Activated T-cell treated with anti-CD3 and anti-CD28 coated beads for 1 hour (primary cell): Measurements from ENCODE around the gene TRMT44.
"Not testable (repeated sequence)": the region's sequence is repeated elsewhere in the genome, so short reads cannot be mapped to it uniquely, and the experiment has no call there.

Source experiments
- DNase-seq: peaks from one replicate; pipeline ENCODE4 v3.0.0-alpha.2; 2020; ENCODE audit warnings: low read depth

Gene TRMT44

DNA sequence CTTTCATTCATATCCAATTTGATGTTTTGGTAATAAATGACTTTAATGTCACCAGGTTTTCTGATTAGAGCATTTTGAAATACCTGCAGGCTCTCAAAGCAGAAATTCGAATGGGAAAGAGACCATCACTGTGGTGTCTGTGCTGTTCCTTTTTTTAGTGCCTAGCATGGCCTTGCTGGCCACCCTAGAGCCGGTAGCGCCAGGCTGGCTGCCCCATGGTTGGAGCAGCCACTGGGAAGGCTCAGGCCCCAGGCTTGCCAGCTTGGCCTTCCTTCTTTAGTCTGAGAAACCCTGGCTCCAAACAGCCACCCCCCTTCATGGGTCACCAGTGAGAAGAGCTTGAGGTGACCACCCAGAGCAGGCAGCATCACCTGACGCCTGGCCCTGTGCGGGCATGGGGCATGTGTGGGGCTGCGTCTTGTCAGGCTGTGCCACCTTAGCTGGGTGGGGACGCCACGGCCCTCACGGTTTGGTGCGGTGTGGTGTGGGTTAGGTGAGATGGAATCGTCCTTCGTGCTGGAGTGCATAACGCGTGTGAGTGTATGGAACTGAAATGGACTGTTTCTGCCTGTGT lies 30.0 kb downstream of the TRMT44 start:
- DNase-seq = no peak

GRCh38 chr4:8471211-8471875 lies 30.8 kb downstream of the TRMT44 start:
- DNase-seq = no peak

- DNase-seq = no peak
Observed at GRCh38 chr4:8472158-8472688, 31.6 kb downstream of the TRMT44 start.

- DNase-seq = no peak
Observed at GRCh38 chr4:8472689-8473197, 32.2 kb downstream of the TRMT44 start.

DNA sequence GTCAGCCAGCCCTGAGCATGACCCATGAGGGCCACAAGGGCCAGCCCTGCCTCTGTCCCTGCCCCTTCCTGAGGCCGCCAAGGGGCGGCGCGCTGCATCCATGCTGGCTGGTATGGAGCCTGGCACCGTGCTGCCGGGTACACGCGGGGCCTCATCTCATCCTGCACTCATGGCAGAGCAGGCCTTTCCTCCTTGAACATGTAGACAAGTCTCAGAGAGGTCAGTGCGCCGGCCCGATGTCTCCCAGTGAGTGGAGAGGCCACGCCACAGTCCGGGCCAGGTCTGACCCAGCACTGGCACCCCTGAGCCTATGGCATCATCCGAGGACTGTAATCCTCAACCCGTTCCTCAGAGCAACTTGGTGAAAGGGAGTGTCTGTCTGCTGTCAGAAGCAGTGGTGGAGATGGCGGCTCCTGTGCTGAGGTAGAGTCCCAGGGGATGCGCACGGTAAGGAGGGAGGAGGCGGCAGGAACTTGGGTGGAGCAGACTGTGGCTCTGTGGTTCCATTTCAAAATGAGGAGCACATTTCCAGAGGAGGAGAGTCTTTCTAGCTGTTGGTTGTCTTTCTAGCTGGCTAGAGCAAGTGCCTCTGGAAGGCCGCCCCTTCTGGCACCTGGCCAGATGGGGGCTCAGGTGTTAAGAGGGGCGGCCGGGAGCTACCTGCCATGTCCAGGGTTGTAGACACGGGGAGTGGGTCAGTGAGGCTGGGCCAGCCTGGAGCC lies 32.8 kb downstream of the TRMT44 start:
- no peak for DNase-seq

DNA sequence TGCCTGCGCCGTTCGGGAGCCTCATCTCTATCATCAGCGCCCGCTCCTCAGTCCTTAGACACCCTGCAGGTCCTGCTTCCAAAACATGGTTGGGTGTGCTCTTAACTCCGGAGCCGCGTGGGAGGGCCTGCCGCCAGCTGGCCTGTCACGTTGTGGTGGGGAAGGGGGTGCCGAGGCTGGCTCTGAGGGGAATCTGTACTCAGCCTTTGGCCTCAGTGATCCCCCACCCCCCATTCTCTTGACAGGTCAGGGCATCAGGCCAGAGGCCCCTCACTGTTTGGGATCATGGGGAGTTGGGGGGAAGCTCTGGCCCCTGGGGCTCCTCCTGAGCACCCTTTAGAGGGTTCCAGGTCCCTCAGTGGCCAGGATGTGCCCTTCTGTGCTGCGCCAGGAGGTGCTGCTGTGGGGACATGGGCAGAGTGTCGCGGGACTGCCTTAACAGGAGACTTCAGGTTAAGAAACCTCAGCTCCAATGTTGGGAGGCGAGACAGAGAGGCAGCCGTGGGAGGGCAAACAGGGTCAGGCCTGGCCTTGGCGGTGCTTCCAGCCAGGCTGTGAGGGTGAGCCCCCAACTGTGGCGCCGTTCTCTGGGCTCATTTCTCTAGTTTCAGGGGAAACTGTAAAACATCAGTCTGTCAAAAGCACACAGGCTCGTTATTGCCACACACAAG lies 33.5 kb downstream of the TRMT44 start:
- DNase-seq = no peak

DNA sequence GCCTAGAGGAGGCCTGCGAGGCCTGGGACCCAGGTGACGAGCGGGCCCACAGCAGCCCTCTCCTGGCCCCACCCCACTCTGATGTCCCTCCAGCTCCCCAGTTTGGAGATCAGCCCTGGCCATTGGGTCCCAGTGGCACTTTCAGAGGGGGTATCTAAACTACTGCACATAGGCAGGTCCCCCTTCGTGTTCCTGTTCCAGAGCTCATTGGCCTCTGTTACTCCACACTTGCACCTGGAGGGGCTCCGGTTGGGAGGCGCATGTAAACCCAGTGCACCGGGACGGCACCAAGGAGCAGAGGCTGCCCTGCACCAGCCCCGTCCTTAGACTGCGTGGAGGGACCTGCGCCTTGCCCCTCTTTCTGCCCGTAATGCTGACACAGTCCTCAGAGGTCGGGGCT lies 34.3 kb downstream of the TRMT44 start:
- no peak for DNase-seq

DNA sequence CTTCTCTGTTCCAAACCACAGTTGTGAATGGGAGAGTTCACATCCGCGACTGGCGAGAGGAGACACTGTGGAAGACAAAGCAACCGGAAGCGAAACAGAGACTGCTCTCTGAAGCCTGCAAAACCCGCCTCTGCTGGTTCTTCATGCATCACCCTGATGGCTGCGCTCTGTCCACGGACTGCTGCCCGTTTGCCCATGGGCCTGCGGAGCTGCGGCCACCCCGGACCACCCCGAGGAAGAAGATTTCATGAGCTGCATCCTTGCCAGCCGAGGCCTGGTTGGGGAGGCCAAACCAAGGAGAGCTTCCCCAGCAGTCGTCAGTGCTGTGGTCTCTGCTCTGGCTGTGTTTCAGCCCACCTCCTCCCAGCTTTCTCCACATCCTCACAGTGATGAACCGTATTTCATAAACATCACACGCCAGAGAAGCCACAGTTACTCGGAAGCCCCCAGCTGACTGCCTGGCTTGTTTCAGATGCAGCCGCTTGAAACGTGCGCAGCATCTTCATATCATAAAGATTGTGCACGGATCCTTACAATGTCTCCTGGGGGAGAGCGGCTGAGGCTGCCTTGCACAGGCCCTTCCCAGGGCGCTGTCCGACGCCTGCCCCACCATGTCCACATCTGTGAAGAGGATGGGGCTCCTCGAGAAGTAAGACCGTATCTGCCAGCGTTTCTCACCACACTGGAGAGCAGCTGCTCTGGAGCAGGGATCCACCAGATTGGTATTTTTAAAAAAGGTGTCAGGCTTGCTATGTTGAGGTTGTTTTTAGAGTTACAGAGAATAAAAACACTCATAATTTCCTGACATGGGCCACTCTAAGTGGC lies 35.4 kb downstream of the TRMT44 start:
- no peak for DNase-seq

- no peak for DNase-seq
Observed at GRCh38 chr4:8477095-8477635, 36.6 kb downstream of the TRMT44 start.

DNA sequence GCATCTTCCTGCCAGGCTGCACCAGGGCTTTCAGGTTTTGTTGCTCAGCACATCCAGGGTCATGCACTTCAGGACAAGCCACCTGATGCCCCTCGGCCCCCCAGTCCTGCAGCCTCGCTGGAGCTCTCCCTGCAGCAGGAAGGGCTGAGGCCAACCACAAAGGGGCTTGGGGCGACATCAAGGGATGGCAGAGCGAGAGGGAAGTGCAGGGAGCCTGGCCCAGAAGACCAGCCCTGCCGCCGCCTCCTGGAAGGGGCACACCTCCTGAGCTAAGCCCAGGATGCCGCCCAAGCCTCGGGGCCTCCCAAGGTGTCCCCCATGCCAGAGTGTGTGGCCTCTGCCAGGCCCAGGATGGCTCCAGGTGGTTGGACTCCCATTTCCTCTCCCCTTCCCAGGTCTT lies 37.1 kb downstream of the TRMT44 start:
- no peak for DNase-seq

DNA sequence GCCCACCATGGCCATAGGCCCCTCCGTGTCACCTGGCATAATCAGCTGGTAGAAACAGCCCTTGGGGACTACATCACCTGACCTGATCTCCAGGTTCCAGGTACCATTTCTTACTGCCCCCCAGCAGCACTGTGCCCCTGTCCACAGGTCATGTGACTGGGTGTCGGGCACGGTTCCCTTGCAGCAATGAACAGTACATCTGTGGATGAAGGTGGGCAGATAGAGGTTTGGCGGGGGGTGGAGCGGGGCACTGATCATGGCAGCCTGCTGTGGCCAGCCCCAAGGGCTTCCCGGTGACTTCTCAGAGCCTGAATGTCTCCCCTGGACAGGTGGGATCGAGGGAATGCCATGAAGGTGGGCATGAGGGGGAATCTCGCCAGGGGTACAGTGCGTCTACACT lies 37.8 kb downstream of the TRMT44 start:
- no peak for DNase-seq

DNA sequence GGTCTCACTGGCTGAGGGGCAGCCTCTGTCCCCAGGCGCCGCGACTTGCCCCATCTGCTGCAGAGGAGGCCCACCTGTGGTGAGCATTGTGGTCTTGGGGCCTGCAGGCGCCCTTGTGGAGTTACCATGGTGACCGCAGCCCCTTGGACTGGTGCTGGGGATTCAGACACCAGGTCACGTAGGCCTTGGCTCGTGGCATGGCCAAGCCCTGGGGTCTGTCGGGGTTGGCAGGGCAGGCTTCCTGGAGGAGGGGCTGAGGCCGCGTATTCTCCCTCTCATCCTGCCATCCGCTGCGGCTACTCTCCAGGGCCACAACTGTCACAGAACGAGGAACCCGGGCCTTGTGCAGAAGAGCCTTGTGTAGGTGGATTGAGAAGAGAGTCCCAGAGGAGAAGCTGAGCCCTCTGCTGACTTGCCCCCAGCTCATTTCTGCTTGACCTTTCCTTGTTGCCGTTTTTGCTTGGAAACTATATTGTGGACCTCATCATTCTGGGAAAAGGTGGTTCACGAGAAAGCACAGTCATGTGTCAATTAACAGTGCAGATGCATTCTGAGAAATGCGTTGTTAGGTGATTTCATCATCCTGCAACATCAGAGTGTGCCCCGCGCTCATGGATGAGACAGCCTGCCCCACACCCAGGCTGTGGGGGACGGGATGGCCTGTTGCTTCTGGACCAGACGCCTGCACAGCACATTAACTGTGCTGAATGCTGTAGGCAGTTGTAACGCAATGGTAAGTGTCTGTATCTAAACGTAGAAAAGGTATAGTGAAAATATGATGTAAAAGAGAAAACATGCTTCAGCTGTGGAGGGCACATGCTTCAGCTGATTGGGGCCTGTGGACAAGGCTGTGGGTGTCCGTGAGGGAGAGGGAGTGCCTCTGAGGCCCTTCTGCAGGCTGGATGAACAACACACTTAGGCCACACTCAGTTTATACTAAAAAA lies 38.5 kb downstream of the TRMT44 start:
- DNase-seq = no peak

DNA sequence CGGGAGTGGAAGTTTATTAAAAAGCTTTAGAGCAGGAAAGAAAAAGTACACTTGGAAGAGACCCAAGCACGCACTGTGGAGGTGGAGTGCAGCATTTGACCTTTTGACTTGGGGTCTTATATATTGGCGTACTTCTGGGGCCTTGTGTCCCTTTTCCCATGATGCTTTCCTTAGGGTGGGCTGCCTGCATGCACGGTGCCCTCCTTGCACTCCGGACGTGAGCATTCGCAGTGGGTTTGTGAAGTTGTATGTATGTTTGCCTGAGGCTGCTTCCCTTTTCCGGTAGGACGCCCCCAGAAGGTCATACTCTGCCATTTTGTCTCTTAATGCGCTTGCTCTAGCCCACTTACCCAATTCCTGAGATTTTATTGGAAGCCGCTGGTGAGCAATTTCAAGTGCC lies 39.6 kb downstream of the TRMT44 start:
- DNase-seq = no peak

DNA sequence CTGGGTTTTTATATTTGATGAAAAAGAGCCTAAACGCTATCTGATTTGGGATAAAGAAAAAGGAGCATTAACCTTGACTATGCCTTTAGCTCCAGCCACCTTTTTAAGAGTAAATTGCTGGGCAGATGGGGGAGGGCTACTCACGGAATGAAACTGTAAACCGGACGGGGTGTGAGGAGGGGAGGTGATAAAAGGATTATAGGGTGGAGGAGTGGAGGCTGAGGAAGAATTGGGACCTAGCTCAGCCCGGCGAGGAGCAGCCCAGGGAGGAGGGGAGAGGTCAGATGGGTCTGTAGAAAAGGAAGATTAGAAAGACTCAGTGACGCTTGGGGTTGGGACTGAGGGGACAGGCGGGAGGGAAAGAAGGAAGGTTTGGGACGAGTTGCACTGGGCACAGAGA lies 46.1 kb downstream of the TRMT44 start:
- not testable (repeated sequence) for DNase-seq

DNA sequence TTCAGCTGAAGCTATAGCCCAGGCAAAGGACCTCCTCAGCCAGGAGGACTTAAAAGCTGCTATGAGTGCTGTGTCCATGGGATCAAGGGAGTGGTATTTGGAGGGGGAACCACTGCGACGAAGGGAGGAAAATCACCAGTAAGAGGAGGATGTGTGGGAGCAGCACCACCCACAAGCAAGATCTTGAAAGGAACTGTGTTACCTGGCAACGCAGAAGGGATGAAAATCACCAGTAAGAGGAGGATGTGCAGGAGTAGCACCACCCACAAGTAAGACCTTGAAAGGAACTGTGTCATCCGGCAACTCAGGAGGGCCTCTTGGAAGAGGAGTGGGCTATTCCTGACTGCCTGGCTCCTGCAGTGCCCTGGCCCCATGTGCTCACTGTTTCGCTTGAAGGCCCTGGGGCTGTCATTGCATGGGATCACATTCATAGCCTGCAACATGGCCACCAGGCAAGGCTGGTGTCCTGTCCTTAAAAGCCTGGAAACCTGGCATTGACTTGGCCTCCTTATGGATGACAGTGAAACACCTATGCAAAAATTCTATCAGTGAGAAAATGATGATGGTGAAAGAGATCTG lies 48.3 kb downstream of the TRMT44 start:
- no peak for DNase-seq

DNA sequence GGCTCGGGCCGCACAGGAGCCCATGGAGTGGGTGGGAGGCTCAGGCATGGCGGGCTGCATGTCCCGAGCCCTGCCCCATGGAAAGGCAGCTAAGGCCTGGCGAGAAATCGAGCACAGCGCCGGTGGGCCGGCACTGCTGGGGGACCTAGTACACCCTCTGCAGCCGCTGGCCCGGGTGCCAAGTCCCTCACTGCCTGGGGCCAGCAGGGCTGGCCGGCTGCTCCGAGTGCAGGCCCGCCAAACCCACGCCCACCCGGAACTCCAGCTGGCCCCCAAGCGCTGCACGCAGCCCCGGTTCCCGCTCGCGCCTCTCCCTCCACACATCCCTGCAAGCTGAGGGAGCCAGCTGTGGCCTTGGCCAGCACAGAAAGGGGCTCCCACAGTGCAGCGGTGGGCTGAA lies 50.9 kb downstream of the TRMT44 start:
- DNase-seq = not testable (repeated sequence)

DNA sequence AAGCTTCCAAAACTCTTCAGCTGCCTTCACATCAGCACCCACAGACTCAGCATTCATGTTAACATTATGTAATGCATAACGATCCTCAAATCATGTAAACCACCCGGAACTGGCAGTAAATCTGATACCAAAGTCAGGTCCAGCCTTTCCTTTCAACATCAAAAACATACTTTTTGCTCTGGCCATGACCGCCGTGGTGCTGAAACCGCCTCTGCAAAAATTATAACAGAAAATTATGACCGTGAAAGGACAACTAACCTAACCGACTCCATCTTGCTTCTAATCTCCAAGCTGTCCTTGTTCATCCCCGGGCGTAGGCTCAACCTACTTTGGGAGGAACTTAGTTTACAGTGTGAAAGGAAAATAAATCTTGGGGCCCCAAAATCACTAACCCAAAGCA lies 51.6 kb downstream of the TRMT44 start:
- DNase-seq = no peak

DNA sequence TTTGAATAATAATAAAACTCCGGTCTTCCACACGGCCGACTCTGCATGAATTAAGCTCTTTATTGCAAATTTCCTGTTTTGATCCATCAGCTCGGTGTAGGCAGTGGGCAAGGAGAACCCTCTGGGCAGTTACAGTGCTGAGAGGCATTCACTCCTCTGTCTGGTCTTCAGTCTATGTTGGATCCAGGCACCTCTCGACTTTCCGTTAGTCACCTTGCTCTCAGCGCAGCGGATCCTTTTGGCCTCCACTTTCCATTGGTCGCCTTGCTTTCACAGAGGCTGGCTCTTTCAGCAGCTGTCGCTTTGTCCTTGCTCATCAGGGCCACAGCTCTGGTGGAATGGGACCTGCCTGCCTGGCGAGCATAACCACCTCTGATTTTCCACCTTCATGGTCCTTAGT lies 52.9 kb downstream of the TRMT44 start:
- DNase-seq = no peak

GRCh38 chr4:8494218-8494617 lies 53.6 kb downstream of the TRMT44 start:
- no peak for DNase-seq
